ENCODE results near the gene LRRC56. TPM values are rescaled to one million over a fixed set of nuclear protein-coding genes. Genes with fewer than 3 reads are reported as not detected.

Gene LRRC56
- total and polyA plus RNA-seq, 2 of the 13 experiments (the other 11 are each of a cell fraction or from before 2014, with no cell fraction given), result 0.11 to 0.29 TPM

DNA sequence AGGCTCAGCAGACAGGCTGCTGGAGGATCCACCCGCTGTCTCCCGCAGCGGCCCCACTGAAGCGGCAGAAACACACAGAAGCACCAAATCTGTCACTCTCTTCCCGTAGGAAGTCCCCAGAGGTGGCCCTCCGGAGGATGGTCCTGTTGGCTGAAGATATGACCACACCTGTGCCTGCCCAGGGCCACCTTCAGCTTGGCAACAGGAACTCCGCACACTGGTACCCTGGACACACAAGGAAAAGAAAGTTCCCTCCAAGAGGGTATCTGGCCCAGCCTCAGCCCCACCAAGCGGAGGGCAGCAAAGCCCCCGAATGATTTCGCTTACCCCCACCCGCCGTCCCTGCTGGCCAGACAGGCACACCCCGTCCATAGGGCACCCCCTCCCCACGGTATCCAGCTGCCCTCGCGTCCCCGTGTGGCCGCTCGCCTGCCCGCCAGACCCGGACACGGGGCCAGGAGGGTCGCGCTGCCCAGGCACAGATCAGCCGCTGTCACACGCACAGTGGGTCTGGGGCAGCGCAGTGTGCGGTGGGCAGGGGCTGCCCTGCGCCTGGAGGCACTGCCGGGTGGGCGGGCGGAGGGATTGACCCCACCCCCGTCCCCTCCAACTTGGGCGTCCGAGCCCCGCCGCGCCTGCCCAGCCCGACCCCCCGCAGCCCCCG is 30.4 kb downstream of the LRRC56 start (continued):
- peak; percentile 71; the same call in 1 of the 2 replicates for TF ChIP-seq HDAC1 (CRISPR knock-in tag; IDR thresholded peaks at IDR 0.05)
- TF ChIP-seq MYPOP (CRISPR knock-in tag; IDR thresholded peaks at IDR 0.05), result peak; percentile 52; the same call in 1 of the 2 replicates
- no peak for TF ChIP-seq RELA (CRISPR knock-in tag; IDR thresholded peaks at IDR 0.05)
- TF ChIP-seq ZNF510 (CRISPR knock-in tag; IDR thresholded peaks at IDR 0.05; ENCODE audit: low read depth), result no peak
- TF ChIP-seq ZNF230 (CRISPR knock-in tag; IDR thresholded peaks at IDR 0.05), result no peak
- no peak for TF ChIP-seq ZNF558 (CRISPR knock-in tag; IDR thresholded peaks at IDR 0.05; ENCODE audit: borderline replicate concordance)
- TF ChIP-seq PLRG1 (conservative IDR thresholded peaks at IDR 0.05), result no peak
- 0 out of 2 replicates have a peak, but pooled peaks have one; percentile 55 for TF ChIP-seq CHCHD3 (CRISPR knock-in tag; IDR thresholded peaks at IDR 0.05)
- TF ChIP-seq ZMYM3 (CRISPR knock-in tag; IDR thresholded peaks at IDR 0.05), result no peak
- TF ChIP-seq ZNF282 (IDR thresholded peaks at IDR 0.05; ENCODE audit: partially characterized antibody), result no peak
- no peak for TF ChIP-seq ZFP37 (CRISPR knock-in tag; IDR thresholded peaks at IDR 0.05; ENCODE audit: borderline replicate concordance)
- TF ChIP-seq, protein P1, sequence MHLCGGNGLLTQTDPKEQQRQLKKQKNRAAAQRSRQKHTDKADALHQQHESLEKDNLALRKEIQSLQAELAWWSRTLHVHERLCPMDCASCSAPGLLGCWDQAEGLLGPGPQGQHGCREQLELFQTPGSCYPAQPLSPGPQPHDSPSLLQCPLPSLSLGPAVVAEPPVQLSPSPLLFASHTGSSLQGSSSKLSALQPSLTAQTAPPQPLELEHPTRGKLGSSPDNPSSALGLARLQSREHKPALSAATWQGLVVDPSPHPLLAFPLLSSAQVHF (CRISPR knock-in tag; IDR thresholded peaks at IDR 0.05), result no peak
- peak; percentile 31; the same call in 1 of the 2 replicates for TF ChIP-seq TBX2 (CRISPR knock-in tag; IDR thresholded peaks at IDR 0.05; ENCODE audit: borderline replicate concordance)
- TF ChIP-seq CREM (IDR thresholded peaks at IDR 0.05), result no peak
- TF ChIP-seq CREM (CRISPR knock-in tag; IDR thresholded peaks at IDR 0.05), result no peak
- TF ChIP-seq ZNF496 (CRISPR knock-in tag; IDR thresholded peaks at IDR 0.05; ENCODE audit: insufficient replicate concordance), result no peak
- no peak for TF ChIP-seq ZFP90 (CRISPR knock-in tag; IDR thresholded peaks at IDR 0.05; ENCODE audit: borderline replicate concordance)
- TF ChIP-seq TOPORS (CRISPR knock-in tag; IDR thresholded peaks at IDR 0.05), result no peak
- TF ChIP-seq GPBP1L1 (CRISPR knock-in tag; IDR thresholded peaks at IDR 0.05), result no peak
- TF ChIP-seq MTA3 (CRISPR knock-in tag; IDR thresholded peaks at IDR 0.05), result no peak
- TF ChIP-seq ZBTB4 (CRISPR knock-in tag; IDR thresholded peaks at IDR 0.05; ENCODE audit: borderline replicate concordance), result no peak
- no peak for TF ChIP-seq ZNF33A (CRISPR knock-in tag; IDR thresholded peaks at IDR 0.05; ENCODE audit: borderline replicate concordance)
- TF ChIP-seq, protein P2, sequence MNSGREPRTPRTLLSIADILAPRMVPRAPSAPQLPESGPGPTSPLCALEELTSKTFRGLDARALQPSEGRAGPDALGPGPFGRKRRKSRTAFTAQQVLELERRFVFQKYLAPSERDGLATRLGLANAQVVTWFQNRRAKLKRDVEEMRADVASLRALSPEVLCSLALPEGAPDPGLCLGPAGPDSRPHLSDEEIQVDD (CRISPR knock-in tag; IDR thresholded peaks at IDR 0.05; ENCODE audit: borderline replicate concordance), result peak; percentile 72
- no peak for TF ChIP-seq ZFP41 (CRISPR knock-in tag; IDR thresholded peaks at IDR 0.05; ENCODE audit: borderline replicate concordance)
